Limb (tissue), 2 donors: ENCODE data around the gene SLC25A6.
"Not testable (repeated sequence)": the region's sequence is repeated elsewhere in the genome, so short reads cannot be mapped to it uniquely, and the experiment has no call there.

ENCODE experiments used
- DNase-seq, 2 donors: peaks; one replicate each; pipeline ENCODE4 v3.0.0-alpha.2; 2016; ENCODE audit errors: extremely low spot score in 2 of 2

Gene SLC25A6

GRCh38 chrX:1390621-1391369, 1.1 kb downstream of the SLC25A6 start:
- DNase-seq: no peak

- DNase-seq: no peak
Measured at GRCh38 chrX:1389993-1390285, 2.0 kb downstream of the SLC25A6 start.

- DNase-seq: no peak
Measured at GRCh38 chrX:1389181-1389992, 2.5 kb downstream of the SLC25A6 start.

GRCh38 chrX:1388651-1389050, 3.3 kb downstream of the SLC25A6 start:
- no peak for DNase-seq

- DNase-seq: no peak
Measured at GRCh38 chrX:1387141-1387776, 4.7 kb downstream of the SLC25A6 start.

- no peak for DNase-seq
Measured at GRCh38 chrX:1386338-1387127, 5.4 kb downstream of the SLC25A6 start.

GRCh38 chrX:1385253-1386223, 6.4 kb downstream of the SLC25A6 start:
- DNase-seq: no peak

GRCh38 chrX:1384658-1385252, 7.2 kb downstream of the SLC25A6 start:
- no peak for DNase-seq

GRCh38 chrX:1380672-1381233, 11.2 kb downstream of the SLC25A6 start:
- no peak for DNase-seq

- DNase-seq: no peak
Measured at GRCh38 chrX:1378306-1378759, 13.6 kb downstream of the SLC25A6 start.

GRCh38 chrX:1368385-1368698, 23.6 kb downstream of the SLC25A6 start:
- no peak for DNase-seq

- not testable (repeated sequence) for DNase-seq
Measured at GRCh38 chrX:1366363-1366762, 25.6 kb downstream of the SLC25A6 start.

- no peak for DNase-seq
Measured at GRCh38 chrX:1361910-1362309, 30.0 kb downstream of the SLC25A6 start.

GRCh38 chrX:1361275-1361674, 30.6 kb downstream of the SLC25A6 start:
- DNase-seq: no peak

GRCh38 chrX:1360171-1360570, 31.7 kb downstream of the SLC25A6 start:
- no peak for DNase-seq

- DNase-seq: no peak
Measured at GRCh38 chrX:1359477-1359873, 32.4 kb downstream of the SLC25A6 start.

GRCh38 chrX:1358793-1359476, 33.0 kb downstream of the SLC25A6 start:
- DNase-seq: no peak

GRCh38 chrX:1357993-1358392, 33.9 kb downstream of the SLC25A6 start:
- no peak for DNase-seq
